Measurements from ENCODE around the gene COTL1.
A peak's percentile ranks its signal among the peaks of the same experiment; 100 is the strongest.

The COTL1 gene

GRCh38 chr16:84554627-84555328 is 63.1 kb downstream of the COTL1 start:
- Histone ChIP-seq H3K4me1 (ENCODE audit: control insufficient read depth in 1 of 2, insufficient read depth in 1 of 2, low read depth in 1 of 2, low read length in 1 of 2) (peaks cover 13 to 14% of the 10 kb centered on the region in 2 experiments), H3K9me3 (no peaks in the 10 kb centered on the region), H3K4me3 (ENCODE audit: low read depth in 1 of 2, low read length in 1 of 2) (no peak overlapping the region), H3K36me3 (no peaks in the 10 kb centered on the region), H3K27me3 (no peaks in the 10 kb centered on the region), H3K27ac (no peak overlapping the region)
- TF ChIP-seq CTCF (IDR thresholded peaks at IDR 0.05) = no peak

- Histone ChIP-seq H3K4me3 (ENCODE audit: low read depth in 1 of 2, low read length in 1 of 2) (no peak overlapping the region), H3K4me1 (ENCODE audit: control insufficient read depth in 1 of 2, insufficient read depth in 1 of 2, low read depth in 1 of 2, low read length in 1 of 2) (peaks cover 13 to 14% of the 10 kb centered on the region in 2 experiments), H3K36me3 (no peaks in the 10 kb centered on the region), H3K27ac (peak overlapping the region; percentile 39), H3K9me3 (no peaks in the 10 kb centered on the region), H3K27me3 (peaks cover 3% of the 10 kb centered on the region)
- TF ChIP-seq CTCF (IDR thresholded peaks at IDR 0.05) = no peak
These were observed 63.9 kb downstream of the COTL1 start for GRCh38 chr16:84553873-84554399.

GRCh38 chr16:84552135-84552534 is 65.7 kb downstream of the COTL1 start:
- Histone ChIP-seq H3K4me3 (ENCODE audit: low read depth in 1 of 2, low read length in 1 of 2) (no peak overlapping the region), H3K4me1 (ENCODE audit: control insufficient read depth in 1 of 2, insufficient read depth in 1 of 2, low read depth in 1 of 2, low read length in 1 of 2) (peaks cover 13 to 14% of the 10 kb centered on the region in 2 experiments), H3K27ac (no peak overlapping the region), H3K36me3 (no peaks in the 10 kb centered on the region), H3K27me3 (peaks cover 4% of the 10 kb centered on the region), H3K9me3 (no peaks in the 10 kb centered on the region)
- TF ChIP-seq CTCF (IDR thresholded peaks at IDR 0.05) = no peak

GRCh38 chr16:84550096-84550495 is 67.8 kb downstream of the COTL1 start:
- no peaks in the 10 kb centered on the region for H3K9me3 ChIP-seq
- H3K27me3 ChIP-seq = peaks cover 19% of the 10 kb centered on the region
- H3K36me3 ChIP-seq = no peaks in the 10 kb centered on the region
- no peak for TF ChIP-seq CTCF (IDR thresholded peaks at IDR 0.05)
- peaks cover 13 to 14% of the 10 kb centered on the region in 2 experiments for H3K4me1 ChIP-seq (ENCODE audit: control insufficient read depth in 1 of 2, insufficient read depth in 1 of 2, low read depth in 1 of 2, low read length in 1 of 2)
- no peak overlapping the region for H3K27ac ChIP-seq
- no peak overlapping the region for H3K4me3 ChIP-seq (ENCODE audit: low read depth in 1 of 2, low read length in 1 of 2)

GRCh38 chr16:84548971-84549844 is 68.7 kb downstream of the COTL1 start:
- no peak overlapping the region for H3K27ac ChIP-seq
- H3K9me3 ChIP-seq = no peaks in the 10 kb centered on the region
- no peak overlapping the region for H3K4me3 ChIP-seq (ENCODE audit: low read depth in 1 of 2, low read length in 1 of 2)
- peaks cover 14 to 15% of the 10 kb centered on the region in 2 experiments for H3K4me1 ChIP-seq (ENCODE audit: control insufficient read depth in 1 of 2, insufficient read depth in 1 of 2, low read depth in 1 of 2, low read length in 1 of 2)
- peaks cover 28% of the 10 kb centered on the region for H3K27me3 ChIP-seq
- H3K36me3 ChIP-seq = no peaks in the 10 kb centered on the region
- TF ChIP-seq CTCF (IDR thresholded peaks at IDR 0.05) = no peak
